NB4 (cell line): ENCODE measurements around the gene SMYD3.

Experiments used
- DNase-seq: peaks from one replicate; pipeline ENCODE4 v3.0.0; 2010; ENCODE audit warnings: low read depth
- H3K4me3 ChIP-seq: one replicate; pipeline ENCODE4 v1.5.1; 2011; ENCODE audit warnings: mild to moderate bottlenecking, low read depth, low read length, moderate library complexity
- MYC ChIP-seq: IDR thresholded peaks from 2 replicates; pipeline ENCODE4 v1.6.1; 2011; ENCODE audit warnings: low read depth, low read length
- POLR2A ChIP-seq: IDR thresholded peaks from 2 replicates; pipeline ENCODE4 v1.6.1; 2011; ENCODE audit warnings: mild to moderate bottlenecking; ENCODE audit not compliant: insufficient read length; ENCODE audit errors: extremely low read depth
- TF ChIP-seq, protein P1 (sequence below): IDR thresholded peaks from 2 replicates; pipeline ENCODE4 v1.6.1; 2011; ENCODE audit warnings: low read depth, low read length
- TF ChIP-seq, protein P2 (sequence below): IDR thresholded peaks from one replicate; pipeline ENCODE4 v1.5.1; 2012; ENCODE audit warnings: low read depth, low read length

SMYD3 gene

DNA sequence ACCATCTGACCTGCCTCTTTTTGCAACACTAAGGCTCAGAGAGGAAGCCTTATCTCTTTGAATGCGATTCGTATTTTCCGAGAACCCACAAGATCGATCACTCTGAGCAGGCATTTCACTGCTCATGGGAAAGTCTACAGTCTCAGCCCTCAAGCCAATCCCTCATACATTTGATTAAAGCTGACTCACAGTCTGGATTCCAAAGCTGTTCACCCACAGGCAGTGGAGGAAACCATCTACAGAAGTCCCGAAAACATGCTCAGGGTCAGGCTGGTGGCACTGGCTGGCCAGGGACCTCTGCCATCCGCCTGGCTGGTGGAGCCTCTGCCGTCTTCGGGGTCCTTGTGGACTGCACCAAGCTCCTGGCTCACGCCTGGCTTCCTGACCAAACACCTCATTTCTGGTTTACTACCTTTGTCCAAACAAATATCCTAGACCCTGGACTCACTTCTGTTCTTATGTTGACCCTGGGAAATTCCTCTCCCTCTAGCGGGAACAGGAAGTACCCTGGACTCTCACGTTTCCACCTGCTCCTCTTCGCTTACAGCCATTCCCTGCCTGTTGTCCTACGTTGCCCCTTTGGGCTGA lies 650.0 kb downstream of the SMYD3 start:
- no peak overlapping the region for H3K4me3 ChIP-seq
- TF ChIP-seq, protein P1, sequence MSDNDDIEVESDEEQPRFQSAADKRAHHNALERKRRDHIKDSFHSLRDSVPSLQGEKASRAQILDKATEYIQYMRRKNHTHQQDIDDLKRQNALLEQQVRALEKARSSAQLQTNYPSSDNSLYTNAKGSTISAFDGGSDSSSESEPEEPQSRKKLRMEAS = no peak
- TF ChIP-seq, protein P2, sequence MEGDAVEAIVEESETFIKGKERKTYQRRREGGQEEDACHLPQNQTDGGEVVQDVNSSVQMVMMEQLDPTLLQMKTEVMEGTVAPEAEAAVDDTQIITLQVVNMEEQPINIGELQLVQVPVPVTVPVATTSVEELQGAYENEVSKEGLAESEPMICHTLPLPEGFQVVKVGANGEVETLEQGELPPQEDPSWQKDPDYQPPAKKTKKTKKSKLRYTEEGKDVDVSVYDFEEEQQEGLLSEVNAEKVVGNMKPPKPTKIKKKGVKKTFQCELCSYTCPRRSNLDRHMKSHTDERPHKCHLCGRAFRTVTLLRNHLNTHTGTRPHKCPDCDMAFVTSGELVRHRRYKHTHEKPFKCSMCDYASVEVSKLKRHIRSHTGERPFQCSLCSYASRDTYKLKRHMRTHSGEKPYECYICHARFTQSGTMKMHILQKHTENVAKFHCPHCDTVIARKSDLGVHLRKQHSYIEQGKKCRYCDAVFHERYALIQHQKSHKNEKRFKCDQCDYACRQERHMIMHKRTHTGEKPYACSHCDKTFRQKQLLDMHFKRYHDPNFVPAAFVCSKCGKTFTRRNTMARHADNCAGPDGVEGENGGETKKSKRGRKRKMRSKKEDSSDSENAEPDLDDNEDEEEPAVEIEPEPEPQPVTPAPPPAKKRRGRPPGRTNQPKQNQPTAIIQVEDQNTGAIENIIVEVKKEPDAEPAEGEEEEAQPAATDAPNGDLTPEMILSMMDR = no peak
- no peak for TF ChIP-seq MYC
- no peak for DNase-seq

DNA sequence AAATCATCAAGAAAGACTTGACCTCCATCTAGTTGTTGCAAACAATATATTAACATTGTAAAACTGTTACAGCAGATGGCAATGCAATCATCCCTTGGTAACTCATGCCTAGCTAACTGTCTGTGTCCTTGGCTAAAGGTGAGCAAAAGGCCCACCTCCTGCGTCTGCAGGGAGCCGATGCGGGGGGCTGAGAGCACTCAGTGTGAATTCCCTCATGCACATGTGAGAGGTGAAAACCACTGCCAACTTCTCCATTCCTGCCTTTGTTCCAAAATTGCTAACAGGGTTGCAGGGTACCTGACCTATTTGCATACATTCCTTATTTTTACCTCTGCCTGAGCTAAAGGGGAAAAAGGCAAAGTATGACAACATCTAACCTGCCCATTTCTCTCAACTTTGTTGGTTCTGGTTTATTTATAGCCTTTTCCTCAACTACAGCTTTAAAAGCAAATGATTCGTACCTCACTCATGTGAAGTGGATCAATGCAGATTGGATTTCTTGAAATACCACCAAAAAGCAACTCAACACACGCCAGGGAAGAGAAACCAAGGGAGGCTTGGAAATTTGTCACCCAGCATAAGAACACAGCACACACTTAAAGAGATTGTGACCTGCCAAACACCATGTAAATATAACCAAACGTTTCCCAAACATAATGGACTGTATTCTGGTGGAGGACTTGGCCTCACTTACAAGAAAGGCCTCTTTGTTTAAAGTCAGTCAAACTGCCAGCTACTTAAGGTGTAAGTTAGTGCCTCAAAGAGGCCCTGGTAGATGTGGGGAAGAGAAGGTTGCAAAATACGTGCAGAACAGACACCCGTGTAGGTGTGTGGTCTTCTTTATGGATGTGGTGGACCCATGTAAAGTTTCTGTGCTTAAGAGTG lies 651.0 kb downstream of the SMYD3 start:
- H3K4me3 ChIP-seq = no peak overlapping the region
- DNase-seq = no peak
- TF ChIP-seq POLR2A (no peak), MYC (no peak)
- TF ChIP-seq, protein P2 = no peak
- TF ChIP-seq, protein P1 = no peak

- no peak for TF ChIP-seq MYC
- TF ChIP-seq, protein P2 = no peak
- TF ChIP-seq, protein P1 = no peak
- TF ChIP-seq POLR2A = no peak
- no peak overlapping the region for H3K4me3 ChIP-seq
- no peak for DNase-seq
Observed at GRCh38 chr1:245853291-245853690, 653.8 kb downstream of the SMYD3 start.

DNA sequence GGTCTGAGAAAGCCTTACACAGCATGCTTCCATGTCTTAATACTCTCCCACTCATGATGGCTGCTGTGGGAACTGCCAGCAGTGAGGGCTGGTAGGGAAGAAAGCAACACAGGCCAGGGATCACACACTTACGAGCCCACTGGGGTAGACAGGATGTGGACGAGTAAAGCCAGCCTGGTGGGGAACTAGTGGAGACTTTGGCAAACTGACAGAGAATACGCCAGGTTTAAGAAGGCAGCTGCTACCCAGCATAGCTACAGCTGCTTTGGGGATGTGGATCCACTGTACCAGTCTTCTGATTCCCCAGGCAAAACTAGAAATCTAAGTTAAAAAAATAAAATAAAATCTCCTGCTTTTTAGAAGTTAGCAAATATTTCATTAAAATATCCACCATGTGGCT lies 664.0 kb downstream of the SMYD3 start:
- H3K4me3 ChIP-seq = no peak overlapping the region
- TF ChIP-seq, protein P1 = no peak
- no peak for TF ChIP-seq POLR2A
- TF ChIP-seq, protein P2 = no peak
- TF ChIP-seq MYC = no peak
- no peak for DNase-seq

- no peak overlapping the region for H3K4me3 ChIP-seq
- no peak for DNase-seq
- no peak for TF ChIP-seq MYC
- no peak for TF ChIP-seq POLR2A
Observed at GRCh38 chr1:245842106-245842505, 665.0 kb downstream of the SMYD3 start.

DNA sequence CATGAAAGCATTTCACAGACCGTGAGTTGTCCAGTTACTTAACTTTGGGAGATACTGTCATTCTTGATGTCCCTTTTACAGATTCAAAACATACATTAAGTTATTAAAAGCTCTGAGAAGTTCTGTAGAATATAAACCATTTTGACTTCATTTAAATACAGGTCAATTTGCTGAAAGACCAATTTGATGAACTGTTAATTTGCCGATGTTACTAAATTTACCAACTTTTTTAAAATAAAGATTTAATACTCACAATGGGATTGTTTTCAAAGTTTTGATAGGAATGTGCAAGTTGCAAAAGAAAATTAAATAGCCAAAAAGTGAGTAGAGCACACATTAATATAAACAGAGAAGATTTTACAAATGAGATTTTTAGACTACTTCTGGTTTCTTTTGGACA lies 666.1 kb downstream of the SMYD3 start:
- no peak overlapping the region for H3K4me3 ChIP-seq
- TF ChIP-seq MYC = no peak
- TF ChIP-seq, protein P2 = no peak
- no peak for TF ChIP-seq POLR2A
- TF ChIP-seq, protein P1 = no peak
- no peak for DNase-seq
